HAP-1 (cell line): ENCODE data around the gene EMC7.
"Not testable (repeated sequence)": the region's sequence is repeated elsewhere in the genome, so short reads cannot be mapped to it uniquely, and the experiment has no call there.

ENCODE experiments used
- DNase-seq, 2 experiments: peaks; one replicate each; pipeline ENCODE4 v3.0.0-alpha.2; 2016 to 2020; ENCODE audit warnings: low spot score in 2 of 2
- H3K27me3 ChIP-seq: fragments of 250-450 bp; sonication (Bioruptor Pico); 2 replicates; pipeline ENCODE4 v1.5.1; 2020; ENCODE audit warnings: low read depth, mild to moderate bottlenecking, moderate library complexity
- H3K36me3 ChIP-seq: fragments of 250-450 bp; sonication (Bioruptor Pico); replicated peaks from 2 replicates; pipeline ENCODE4 v1.5.1; 2020; ENCODE audit warnings: mild to moderate bottlenecking
- H3K4me1 ChIP-seq: fragments of 250-450 bp; sonication (Bioruptor Pico); 2 replicates; pipeline ENCODE4 v1.5.1; 2020; ENCODE audit warnings: mild to moderate bottlenecking
- H3K4me3 ChIP-seq: fragments of 250-450 bp; sonication (Bioruptor Pico); 2 replicates; pipeline ENCODE4 v1.5.1; 2020; ENCODE audit warnings: mild to moderate bottlenecking, moderate library complexity
- H3K9me3 ChIP-seq: fragments of 250-450 bp; sonication (Bioruptor Pico); 2 replicates; pipeline ENCODE4 v1.5.1; 2020; ENCODE audit warnings: mild to moderate bottlenecking, moderate library complexity
- in situ Hi-C: fragments of 300-500 bp; cut with MboI; formaldehyde crosslinking; loops from 3 replicates; pipeline ENCODE4 v1.14.3; 2020; ENCODE audit warnings: low sequenced_read_pairs, inconsistent platforms, mixed read lengths

The EMC7 gene

DNA sequence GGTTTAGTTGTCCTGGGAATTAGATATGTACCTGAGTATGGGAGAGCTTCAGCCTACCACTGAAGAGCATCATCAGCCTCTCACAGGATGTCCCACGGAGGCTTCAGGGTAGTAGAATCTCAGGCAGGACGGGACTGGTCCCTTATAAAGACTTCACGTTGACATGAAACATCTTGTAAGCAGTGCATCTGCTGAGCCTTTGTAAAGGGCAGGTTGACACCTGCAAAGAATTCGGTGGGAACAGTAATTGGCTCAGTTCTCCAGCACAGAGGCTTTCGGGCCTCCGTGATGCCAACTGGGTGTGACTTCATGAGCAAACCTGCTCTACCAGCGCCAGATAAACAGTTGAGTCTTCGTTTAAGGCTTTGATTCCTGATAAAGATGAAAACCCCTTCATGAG is 35.7 kb downstream of the EMC7 start:
- Histone ChIP-seq H3K4me3 (no peak overlapping the region), H3K36me3 (no peaks in the 10 kb centered on the region), H3K27me3 (no peaks in the 10 kb centered on the region), H3K4me1 (no peaks in the 10 kb centered on the region), H3K9me3 (no peaks in the 10 kb centered on the region)
- in situ Hi-C loops, result loop anchor here (25.0 kb wide), 2 partner anchors 521 to 846 kb away; partner anchors contain the start of gene GOLGA8B
- no peak for DNase-seq

DNA sequence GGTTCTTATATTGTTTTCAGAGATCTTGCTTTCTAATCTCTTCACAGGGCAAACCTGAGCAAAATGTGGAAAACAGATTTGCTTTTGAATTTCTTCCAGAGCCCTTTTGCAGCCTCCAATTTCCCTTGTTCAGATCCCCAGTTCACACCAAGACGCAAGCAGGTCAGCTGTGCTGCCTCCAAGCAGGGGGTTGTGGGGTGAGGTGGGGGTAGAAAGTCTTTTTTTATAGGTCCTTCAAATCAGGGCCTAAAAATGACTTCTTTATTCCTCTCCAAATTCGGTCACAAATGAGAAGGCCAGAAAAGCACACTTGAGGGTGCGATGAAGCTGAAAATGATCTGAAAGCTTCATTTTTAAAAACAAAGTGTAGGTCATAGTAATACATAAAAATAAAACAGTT is 36.4 kb downstream of the EMC7 start:
- Histone ChIP-seq H3K4me1 (no peaks in the 10 kb centered on the region), H3K27me3 (no peaks in the 10 kb centered on the region), H3K4me3 (no peak overlapping the region), H3K9me3 (no peaks in the 10 kb centered on the region), H3K36me3 (no peaks in the 10 kb centered on the region)
- in situ Hi-C loops, result loop anchor here (25.0 kb wide), 2 partner anchors 522 to 847 kb away; partner anchors contain the start of gene GOLGA8B
- DNase-seq, result no peak

DNA sequence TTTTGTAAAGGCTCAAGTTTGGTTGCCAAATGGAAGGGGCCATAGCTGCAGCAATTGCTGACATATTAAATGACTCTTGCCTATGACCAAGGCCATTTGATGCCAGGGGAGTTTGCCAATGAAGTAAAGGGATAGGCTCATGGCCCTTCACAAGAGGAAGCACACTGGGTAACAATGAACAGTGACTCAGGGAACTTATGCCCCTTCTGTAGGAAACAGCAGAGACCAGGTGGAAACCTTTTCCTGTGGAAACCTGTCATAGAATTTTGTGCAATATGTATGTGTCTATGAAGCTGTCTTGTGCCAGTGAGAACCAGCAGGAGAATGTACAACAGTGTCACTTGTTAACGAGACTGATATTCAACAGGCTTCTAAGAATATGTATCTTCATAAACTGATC is 37.2 kb downstream of the EMC7 start:
- H3K36me3 ChIP-seq, result no peaks in the 10 kb centered on the region
- H3K4me3 ChIP-seq, result no peak overlapping the region
- H3K9me3 ChIP-seq, result no peaks in the 10 kb centered on the region
- no peak for DNase-seq
- in situ Hi-C loops, result loop anchor here (25.0 kb wide), 2 partner anchors 523 to 848 kb away; partner anchors contain the start of gene GOLGA8B
- H3K4me1 ChIP-seq, result no peaks in the 10 kb centered on the region
- no peaks in the 10 kb centered on the region for H3K27me3 ChIP-seq

DNA sequence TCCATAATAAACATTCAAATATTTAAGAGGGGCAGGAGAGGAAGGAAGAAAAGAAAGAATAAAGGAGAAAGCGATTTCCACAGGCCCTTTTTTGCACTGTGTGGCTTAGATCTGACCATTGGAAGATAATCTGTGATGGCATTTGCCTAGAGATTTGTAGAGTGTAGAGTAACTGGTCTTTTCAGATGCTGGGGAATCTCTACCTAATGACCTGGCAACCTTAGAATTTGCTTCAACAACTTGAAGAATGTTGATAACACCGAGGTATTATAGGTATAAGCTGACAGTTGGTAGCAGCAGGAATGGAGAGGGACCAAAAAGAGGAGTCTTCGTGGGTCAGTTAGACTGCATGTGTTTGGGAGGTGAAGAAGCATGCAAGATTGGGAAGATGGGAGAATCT is 41.7 kb downstream of the EMC7 start:
- no peaks in the 10 kb centered on the region for H3K36me3 ChIP-seq
- H3K27me3 ChIP-seq, result no peaks in the 10 kb centered on the region
- H3K4me3 ChIP-seq, result no peak overlapping the region
- in situ Hi-C loops, result loop anchor here (25.0 kb wide), 2 partner anchors 527 to 852 kb away; partner anchors contain the start of gene GOLGA8B
- DNase-seq, result no peak
- H3K9me3 ChIP-seq, result no peaks in the 10 kb centered on the region
- H3K4me1 ChIP-seq, result no peaks in the 10 kb centered on the region

DNA sequence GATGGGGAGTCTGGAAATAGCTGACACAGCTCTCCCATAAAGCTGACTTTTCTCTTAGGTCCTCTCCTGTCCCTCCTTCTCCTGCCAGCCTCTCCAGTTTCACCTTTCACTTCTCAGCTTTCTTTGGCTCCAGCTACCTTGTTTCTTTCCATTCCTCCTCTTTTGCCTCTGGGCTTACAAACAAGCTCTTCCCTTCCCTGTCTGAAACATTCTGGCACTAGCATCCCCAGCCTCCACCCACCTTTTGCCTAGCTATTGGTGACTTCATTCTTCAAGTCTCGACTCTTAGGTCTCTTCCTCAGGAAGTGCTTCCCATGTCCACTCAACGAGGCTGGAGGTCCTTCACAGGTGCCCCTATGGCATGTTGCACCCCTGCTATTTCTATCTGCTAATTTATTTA is 42.2 kb downstream of the EMC7 start:
- in situ Hi-C loops, result loop anchor here (25.0 kb wide), 2 partner anchors 528 to 853 kb away; partner anchors contain the start of gene GOLGA8B
- DNase-seq, result no peak
- H3K4me1 ChIP-seq, result no peaks in the 10 kb centered on the region

DNA sequence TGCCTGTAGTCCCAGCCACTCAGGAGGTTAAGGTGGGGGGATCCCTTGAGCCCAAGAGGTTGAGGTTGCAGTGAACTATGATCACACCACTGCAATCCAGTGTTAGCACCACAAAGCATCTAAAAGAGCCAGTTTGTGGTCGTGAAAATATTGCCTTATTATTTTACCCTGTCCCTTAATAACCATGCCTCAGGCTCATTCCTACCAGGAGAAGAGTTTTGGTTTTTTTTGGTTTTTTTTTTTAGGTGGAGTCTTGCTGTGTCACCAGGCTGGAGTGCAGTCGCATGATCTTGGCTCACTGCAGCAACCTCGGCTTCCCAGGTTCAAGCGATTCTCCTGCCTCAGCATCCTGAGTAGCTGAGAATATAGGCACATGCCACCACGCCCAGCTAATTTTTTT is 44.8 kb downstream of the EMC7 start:
- Histone ChIP-seq H3K27me3 (no peaks in the 10 kb centered on the region), H3K36me3 (no peaks in the 10 kb centered on the region), H3K9me3 (peaks cover 1% of the 10 kb centered on the region; the same call in 1 of the 2 replicates), H3K4me3 (no peak overlapping the region), H3K4me1 (no peaks in the 10 kb centered on the region)
- DNase-seq, result no peak
- in situ Hi-C loops, result loop anchor here (25.0 kb wide), 2 partner anchors 530 to 855 kb away; partner anchors contain the start of gene GOLGA8B

More for the DNA sequence above, 42.2 kb downstream of the EMC7 start:
- Histone ChIP-seq H3K4me3 (no peak overlapping the region), H3K27me3 (no peaks in the 10 kb centered on the region), H3K9me3 (no peaks in the 10 kb centered on the region), H3K36me3 (no peaks in the 10 kb centered on the region)

DNA sequence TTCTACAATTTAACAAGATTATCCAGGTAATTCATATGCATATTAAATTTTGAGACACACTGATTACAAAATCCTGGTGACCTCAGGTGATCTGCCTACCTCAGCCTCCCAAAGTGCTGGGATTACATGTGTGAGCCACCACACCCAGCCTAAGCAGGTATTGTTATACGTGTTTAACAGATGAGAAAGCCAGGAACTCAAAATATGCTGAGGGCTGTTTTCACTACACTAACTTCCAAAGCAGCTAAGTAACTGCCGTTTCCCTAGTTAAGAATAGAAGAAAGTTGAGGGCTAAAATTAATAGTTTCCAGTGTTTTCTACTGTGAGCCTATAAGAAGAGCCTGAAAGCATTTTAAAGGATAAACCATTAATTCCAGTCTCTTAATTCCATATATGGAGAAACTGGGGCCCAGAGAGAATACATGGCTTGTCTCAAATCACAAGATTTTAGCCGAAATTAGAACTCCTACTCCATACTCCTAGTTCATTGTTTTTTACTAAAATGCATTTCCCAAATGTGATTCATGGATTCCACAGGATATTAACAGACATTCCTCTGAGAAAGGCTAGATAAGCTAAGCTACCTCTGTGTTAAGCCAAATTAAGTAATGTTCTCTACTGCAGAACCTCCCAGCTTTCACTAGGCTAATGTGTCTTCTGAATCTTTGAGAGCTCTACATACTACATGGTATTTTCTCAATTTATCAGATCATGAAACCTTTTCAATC is 45.6 kb downstream of the EMC7 start:
- Histone ChIP-seq H3K27me3 (no peaks in the 10 kb centered on the region), H3K36me3 (no peaks in the 10 kb centered on the region), H3K4me3 (no peak overlapping the region), H3K9me3 (peaks cover 7% of the 10 kb centered on the region; the same call in 1 of the 2 replicates), H3K4me1 (no peaks in the 10 kb centered on the region)
- no peak for DNase-seq
- in situ Hi-C loops, result loop anchor here (25.0 kb wide), 2 partner anchors 531 to 856 kb away; partner anchors contain the start of gene GOLGA8B

DNA sequence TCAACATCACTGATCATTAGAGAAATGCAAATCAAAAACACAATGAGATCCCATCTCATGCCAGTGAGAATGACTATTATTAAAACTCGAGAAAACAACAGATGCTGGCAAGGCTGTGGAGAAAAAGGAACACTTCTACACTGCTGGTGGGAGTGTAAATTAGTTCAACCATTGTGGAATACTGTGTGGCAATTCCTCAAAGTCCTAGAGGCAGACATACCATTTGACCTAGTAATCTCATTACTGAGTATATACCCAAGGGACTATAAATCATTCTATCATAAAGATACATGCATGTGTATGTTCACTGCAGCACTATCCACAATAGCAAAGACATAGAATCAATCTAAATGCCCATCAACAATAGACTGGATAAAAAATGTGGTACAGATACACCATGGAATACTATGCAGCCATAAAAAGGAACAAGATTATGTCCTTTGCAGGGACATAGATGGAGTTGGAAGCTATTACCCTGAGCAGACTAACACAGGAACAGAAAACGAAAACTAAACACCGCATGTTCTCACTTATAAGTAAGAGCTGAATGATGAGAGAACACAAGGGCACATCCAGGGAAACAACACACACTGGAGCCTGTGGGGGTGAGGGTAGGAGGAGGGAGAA is 47.5 kb downstream of the EMC7 start:
- Histone ChIP-seq H3K36me3 (no peaks in the 10 kb centered on the region), H3K27me3 (no peaks in the 10 kb centered on the region), H3K4me1 (no peaks in the 10 kb centered on the region), H3K4me3 (no peak overlapping the region), H3K9me3 (peaks cover 7% of the 10 kb centered on the region; the same call in 1 of the 2 replicates)
- DNase-seq, result no peak
- in situ Hi-C loops, result loop anchor here (25.0 kb wide), 2 partner anchors 533 to 858 kb away; partner anchors contain the start of gene GOLGA8B

DNA sequence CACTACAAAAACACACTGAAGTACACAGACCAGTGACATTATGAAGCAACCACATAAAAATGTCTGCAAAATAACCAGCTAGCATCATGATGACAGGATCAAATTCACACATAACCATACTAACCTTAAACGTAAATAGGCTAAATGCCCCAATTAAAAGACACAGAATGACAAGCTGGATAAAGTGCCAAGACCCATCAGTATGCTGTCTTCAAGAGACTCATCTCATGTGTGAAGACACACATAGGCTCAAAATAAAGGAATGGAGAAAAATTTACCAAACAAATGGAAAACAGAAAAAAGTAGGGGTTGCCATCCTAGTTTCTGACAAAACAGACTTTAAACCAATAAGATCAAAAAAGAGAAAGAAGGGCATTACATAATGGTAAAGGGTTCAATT is 51.3 kb downstream of the EMC7 start:
- not testable (repeated sequence) for H3K27me3 ChIP-seq
- in situ Hi-C loops, result loop anchor here (25.0 kb wide), 2 partner anchors 537 to 862 kb away; partner anchors contain the start of gene GOLGA8B

DNA sequence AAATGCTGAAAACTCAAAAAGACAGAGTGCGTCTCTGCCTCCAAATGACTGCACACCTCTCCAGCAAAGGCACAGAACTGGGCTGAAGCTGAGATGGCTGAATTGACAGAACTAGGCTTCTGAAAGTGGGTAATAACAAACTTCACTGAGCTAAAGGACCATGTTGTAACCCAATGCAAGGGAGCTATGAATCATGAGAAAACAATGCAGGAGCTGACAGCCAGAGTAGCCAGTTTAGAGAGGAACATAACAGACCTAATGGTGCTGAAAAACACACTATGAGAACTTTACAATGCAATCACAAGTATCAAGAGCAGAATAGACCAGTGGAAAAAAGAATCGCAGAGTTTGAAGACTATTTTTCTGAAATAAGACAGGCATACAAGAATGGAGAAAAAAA is 52.5 kb downstream of the EMC7 start:
- Histone ChIP-seq H3K4me1 (no peaks in the 10 kb centered on the region), H3K36me3 (no peaks in the 10 kb centered on the region), H3K9me3 (peaks cover 7% of the 10 kb centered on the region; the same call in 1 of the 2 replicates), H3K4me3 (no peak overlapping the region), H3K27me3 (no peaks in the 10 kb centered on the region)
- in situ Hi-C loops, result no loop called here
- no peak for DNase-seq

More for the DNA sequence above, 51.3 kb downstream of the EMC7 start:
- not testable (repeated sequence) for DNase-seq, H3K36me3 ChIP-seq, H3K4me3 ChIP-seq, H3K9me3 ChIP-seq, H3K4me1 ChIP-seq

DNA sequence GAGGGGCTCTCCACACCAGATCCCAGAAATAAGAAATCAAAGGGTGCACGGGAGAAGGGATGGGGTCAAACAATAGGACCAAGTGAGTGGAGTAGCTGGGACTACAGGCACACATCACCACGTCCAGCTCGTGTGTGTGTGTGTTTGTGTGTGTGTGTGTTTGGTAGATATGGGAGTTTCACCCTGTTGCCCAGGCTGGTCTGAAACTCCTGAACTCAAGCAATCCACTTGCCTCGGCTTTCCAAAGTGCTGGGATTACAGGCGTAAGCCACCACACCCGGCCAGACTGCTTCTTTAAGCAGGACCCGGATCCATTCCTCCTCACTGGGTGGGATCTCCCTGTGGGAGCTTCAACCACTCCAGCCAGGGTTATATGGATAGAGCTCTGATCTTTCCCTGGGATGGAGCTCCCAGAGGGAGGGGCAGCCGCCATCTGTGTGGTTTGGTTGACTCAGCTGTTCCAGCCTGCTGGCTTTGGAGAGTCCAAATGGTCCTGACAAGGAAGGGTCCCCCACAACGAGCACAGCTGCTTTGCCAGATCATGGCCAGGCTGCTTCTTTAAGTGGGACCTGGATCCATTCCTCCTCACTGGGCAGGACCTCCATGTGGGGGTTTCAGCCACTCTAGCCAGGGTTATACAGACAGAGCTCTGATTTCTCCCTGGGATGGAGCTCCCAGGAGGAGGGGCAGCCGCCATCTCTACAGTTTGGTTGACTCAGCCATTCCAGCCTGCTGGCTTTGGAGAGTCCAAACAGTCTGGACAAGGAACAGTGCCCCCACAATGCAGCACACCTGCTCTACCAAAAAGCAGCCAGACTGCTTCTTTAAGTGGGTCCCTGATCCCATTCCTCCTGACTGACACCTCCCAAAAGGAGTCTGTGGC is 53.5 kb downstream of the EMC7 start:
- no peaks in the 10 kb centered on the region for H3K36me3 ChIP-seq
- no peaks in the 10 kb centered on the region for H3K27me3 ChIP-seq
- peaks cover 7% of the 10 kb centered on the region; the same call in 1 of the 2 replicates for H3K9me3 ChIP-seq
- in situ Hi-C loops, result no loop called here
- no peak for DNase-seq
- H3K4me1 ChIP-seq, result no peaks in the 10 kb centered on the region
- no peak overlapping the region for H3K4me3 ChIP-seq

DNA sequence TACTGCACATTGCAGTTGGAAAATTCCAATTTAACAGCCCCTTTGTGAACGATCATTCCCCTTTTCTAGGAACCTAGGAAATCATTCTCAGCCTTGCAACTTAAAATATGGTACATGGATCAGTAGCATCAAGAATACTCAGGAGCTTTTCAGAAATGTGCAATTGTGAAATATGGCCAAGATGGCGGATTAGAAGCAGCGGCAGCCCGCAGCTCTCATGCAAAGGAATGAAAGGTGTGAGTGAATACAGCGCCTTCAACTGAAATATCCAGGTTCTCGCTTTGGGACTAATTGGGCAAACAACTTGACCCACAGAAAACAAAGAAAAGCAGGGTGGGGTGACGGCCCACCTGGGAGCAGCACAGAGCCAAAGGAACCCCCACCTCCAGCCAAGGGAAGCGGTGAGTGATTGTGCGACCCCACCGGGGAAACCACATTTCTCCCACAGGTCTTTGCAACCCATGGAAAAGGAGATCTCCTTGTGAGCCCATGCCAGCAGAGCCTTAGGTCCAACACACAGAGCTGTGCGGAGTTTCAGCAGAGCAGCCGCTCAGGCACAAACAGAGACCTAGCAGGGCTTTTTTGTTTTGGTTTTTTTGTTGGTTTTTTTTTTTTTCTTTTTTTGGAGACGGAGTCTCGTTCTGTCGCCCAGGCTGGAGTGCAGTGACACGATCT is 55.1 kb downstream of the EMC7 start:
- no peaks in the 10 kb centered on the region for H3K4me1 ChIP-seq
- peaks cover 4% of the 10 kb centered on the region; the same call in 1 of the 2 replicates for H3K9me3 ChIP-seq
- H3K36me3 ChIP-seq, result no peaks in the 10 kb centered on the region
- no peak for DNase-seq
- no peaks in the 10 kb centered on the region for H3K27me3 ChIP-seq
- in situ Hi-C loops, result no loop called here
- no peak overlapping the region for H3K4me3 ChIP-seq

DNA sequence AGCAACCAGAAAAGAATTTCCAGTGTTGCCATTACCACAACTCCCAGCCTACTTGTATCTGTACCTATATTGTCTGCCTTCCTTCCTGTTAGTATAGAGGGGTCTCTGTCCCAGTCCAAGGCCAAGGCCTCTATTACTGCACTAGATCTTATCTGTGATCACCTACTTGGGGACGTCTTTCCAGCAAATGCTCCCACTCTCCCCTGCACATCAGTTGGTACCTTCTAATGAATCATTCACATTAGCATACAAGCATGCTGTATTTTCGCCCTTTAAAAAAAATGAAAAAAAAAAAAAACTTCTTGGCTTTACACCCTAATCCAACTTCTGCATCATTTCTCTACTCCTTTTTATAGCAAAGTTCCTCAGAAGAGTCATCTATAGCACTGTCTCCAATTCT is 57.8 kb downstream of the EMC7 start:
- Histone ChIP-seq H3K4me3 (no peak overlapping the region), H3K36me3 (no peaks in the 10 kb centered on the region), H3K9me3 (no peaks in the 10 kb centered on the region), H3K4me1 (peaks cover 7% of the 10 kb centered on the region), H3K27me3 (no peaks in the 10 kb centered on the region)
- DNase-seq, result no peak
- in situ Hi-C loops, result no loop called here
